H1 (cell line): Measurements from ENCODE around the gene SP7.

Experiments used
- ASH2L ChIP-seq: fragments of 200-600, 300-600 bp; sonication (generic); IDR thresholded peaks from one replicate; pipeline ENCODE4 v1.7.1; 2017; ENCODE audit warnings: low read length
- HDAC2 ChIP-seq, 2 experiments: fragments of 300-600 bp in 1 of 2; sonication (generic) in 1 of 2; IDR thresholded peaks; 2 replicates each; pipeline ENCODE4 v1.6.1; 2011 to 2012; ENCODE audit warnings: low read depth in 2 of 2, low read length in 2 of 2, mild to moderate bottlenecking in 2 of 2, moderate library complexity in 2 of 2, borderline replicate concordance in 1 of 2, inconsistent platforms in 1 of 2
- JUN ChIP-seq: IDR thresholded peaks from 2 replicates; pipeline ENCODE4 v1.6.1; 2011; ENCODE audit warnings: low read depth, mild to moderate bottlenecking, improper control_type of control experiment, low read length
- NRF1 ChIP-seq: IDR thresholded peaks from 2 replicates; pipeline ENCODE4 v1.6.1; 2011; ENCODE audit warnings: mild to moderate bottlenecking, low read depth, low read length, improper control_type of control experiment
- PHF8 ChIP-seq: fragments of 200-600 bp; sonication (generic); conservative IDR thresholded peaks from 2 replicates; pipeline ENCODE4 v1.7.1; 2012; ENCODE audit warnings: low read depth, mild to moderate bottlenecking, inconsistent platforms, low read length, moderate library complexity
- POLR2A ChIP-seq, 2 experiments: IDR thresholded peaks; 1 replicate in 1 of 2; 2 replicates in 1 of 2; pipeline ENCODE4 v1.6.1; 2011; ENCODE audit warnings: low read depth in 2 of 2, low read length in 2 of 2, mild to moderate bottlenecking in 2 of 2; ENCODE audit errors: control extremely low read depth in 1 of 2
- POLR2AphosphoS5 ChIP-seq: IDR thresholded peaks from 2 replicates; pipeline ENCODE4 v1.6.1; 2011; ENCODE audit warnings: low read depth, low read length
- SIN3A ChIP-seq, 2 experiments: IDR thresholded peaks in 1 of 2; conservative IDR thresholded peaks in 1 of 2; 2 replicates each; pipeline ENCODE4 v1.6.1; 2011 to 2012; ENCODE audit warnings: low read length in 2 of 2, improper control_type of control experiment in 1 of 2, low read depth in 1 of 2, mild to moderate bottlenecking in 1 of 2
- TAF1 ChIP-seq: IDR thresholded peaks from 2 replicates; pipeline ENCODE4 v1.6.1; 2011; ENCODE audit warnings: mild to moderate bottlenecking, low read depth, low read length
- TEAD4 ChIP-seq: IDR thresholded peaks from 2 replicates; pipeline ENCODE4 v1.6.1; 2012; ENCODE audit warnings: low read depth, low read length, inconsistent platforms, mixed read lengths
- TF ChIP-seq, protein P1 (sequence below), 3 experiments: IDR thresholded peaks; 1 replicate in 2 of 3; 2 replicates in 1 of 3; pipeline versions ENCODE4 v1.5.1 to v1.6.1; 2011; ENCODE audit warnings: low read length in 3 of 3, mild to moderate bottlenecking in 3 of 3, inconsistent platforms in 2 of 3, low read depth in 1 of 3, moderate library complexity in 1 of 3; ENCODE audit not compliant: insufficient read depth in 1 of 3; ENCODE audit errors: control extremely low read depth in 1 of 3

DNA sequence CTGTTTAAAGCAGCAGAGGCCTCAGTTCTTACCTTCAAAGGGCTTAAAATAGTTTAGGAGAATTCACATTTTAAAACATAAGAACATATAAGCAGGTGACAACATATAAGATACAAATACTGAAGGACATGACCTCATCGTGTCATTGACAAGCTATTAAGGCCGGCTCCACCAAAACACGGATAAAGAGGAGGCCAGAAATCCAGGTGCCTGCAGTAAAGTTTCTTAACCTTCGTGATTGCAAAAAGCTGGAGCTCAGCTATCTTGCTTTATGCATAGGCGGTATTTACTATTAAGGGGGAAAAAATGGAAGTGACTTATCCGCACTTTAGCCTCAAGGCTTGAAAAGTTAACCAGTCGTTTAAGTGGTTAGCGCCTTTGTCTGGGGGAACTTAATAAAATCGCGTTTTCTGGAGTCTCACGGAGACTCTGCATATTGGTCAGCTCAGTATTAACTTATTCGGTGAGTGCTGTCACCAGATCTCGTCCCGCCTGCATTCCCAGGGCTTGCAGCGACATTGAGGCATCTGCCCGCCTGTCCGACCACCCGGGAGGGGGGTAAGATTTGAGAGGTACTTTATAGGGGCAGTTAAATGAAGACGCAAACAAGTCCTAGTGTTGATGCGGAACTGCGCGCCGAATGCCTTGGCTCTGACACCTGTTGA is 42.7 kb upstream of the SP7 start:
- TF ChIP-seq NRF1 = no peak
- no peak for TF ChIP-seq POLR2A (IDR thresholded peaks at IDR 0.05; ENCODE audit: control extremely low read depth in 1 of 2, low read depth in 2 of 2, low read length in 2 of 2)
- TF ChIP-seq, protein P1, sequence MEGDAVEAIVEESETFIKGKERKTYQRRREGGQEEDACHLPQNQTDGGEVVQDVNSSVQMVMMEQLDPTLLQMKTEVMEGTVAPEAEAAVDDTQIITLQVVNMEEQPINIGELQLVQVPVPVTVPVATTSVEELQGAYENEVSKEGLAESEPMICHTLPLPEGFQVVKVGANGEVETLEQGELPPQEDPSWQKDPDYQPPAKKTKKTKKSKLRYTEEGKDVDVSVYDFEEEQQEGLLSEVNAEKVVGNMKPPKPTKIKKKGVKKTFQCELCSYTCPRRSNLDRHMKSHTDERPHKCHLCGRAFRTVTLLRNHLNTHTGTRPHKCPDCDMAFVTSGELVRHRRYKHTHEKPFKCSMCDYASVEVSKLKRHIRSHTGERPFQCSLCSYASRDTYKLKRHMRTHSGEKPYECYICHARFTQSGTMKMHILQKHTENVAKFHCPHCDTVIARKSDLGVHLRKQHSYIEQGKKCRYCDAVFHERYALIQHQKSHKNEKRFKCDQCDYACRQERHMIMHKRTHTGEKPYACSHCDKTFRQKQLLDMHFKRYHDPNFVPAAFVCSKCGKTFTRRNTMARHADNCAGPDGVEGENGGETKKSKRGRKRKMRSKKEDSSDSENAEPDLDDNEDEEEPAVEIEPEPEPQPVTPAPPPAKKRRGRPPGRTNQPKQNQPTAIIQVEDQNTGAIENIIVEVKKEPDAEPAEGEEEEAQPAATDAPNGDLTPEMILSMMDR (IDR thresholded peaks at IDR 0.05; ENCODE audit: control extremely low read depth in 1 of 3, insufficient read depth in 1 of 3, low read depth in 1 of 3, low read length in 3 of 3) = no peak
- TF ChIP-seq POLR2AphosphoS5 = no peak; the same call in 1 of the 2 replicates
- TF ChIP-seq ASH2L = peak; percentile 44
- peak; percentile 84 for TF ChIP-seq PHF8
- TF ChIP-seq HDAC2 (IDR thresholded peaks at IDR 0.05; ENCODE audit: borderline replicate concordance in 1 of 2, low read depth in 2 of 2, low read length in 2 of 2) = no peak
- 0 out of 4 replicates have a peak, but pooled peaks of 1 of the 2 experiments have one; percentile 7 for TF ChIP-seq SIN3A (conservative IDR thresholded peaks at IDR 0.05 in 1 of 2, IDR thresholded peaks at IDR 0.05 in 1 of 2; ENCODE audit: low read depth in 1 of 2, low read length in 2 of 2)
- TF ChIP-seq TAF1 = no peak
- no peak for TF ChIP-seq JUN
- 0 out of 2 replicates have a peak, but pooled peaks have one; percentile 14 for TF ChIP-seq TEAD4
